PC-3 (cell line): ENCODE measurements around the gene AMD1. TPM values are rescaled to one million over a fixed set of nuclear protein-coding genes. Genes with fewer than 3 reads are reported as not detected.

Experiments
- ATAC-seq: fragments of 200-7000 bp; cut with Tn5 transposase; 2 replicates; pipeline ENCODE4 v1.9.1; 2020; ENCODE audit warnings: mild to moderate bottlenecking, moderate library complexity
- BruUV-seq: library from RNA; stranded (reverse); fragments of 400-500 nt; replicated peaks from 2 replicates; lab custom pipeline; 2021; lab: Mats Ljungman, UMichigan
- CTCF ChIA-PET: fragments of 300-600 bp; sonication (Branson Sonifier 250); formaldehyde crosslinking; loops from one replicate; lab custom pipeline; 2022; ENCODE audit warnings: antibody characterized with exemption; lab: Charles Lee
- POLR2A ChIA-PET: fragments of 300-600 bp; sonication (Branson Sonifier 250); formaldehyde crosslinking; loops from one replicate; lab custom pipeline; 2022; ENCODE audit warnings: antibody characterized with exemption; ENCODE audit not compliant: unreplicated experiment; lab: Charles Lee
- DNase-seq: peaks from one replicate; pipeline ENCODE4 v3.0.0-alpha.2; 2015
- H2AFZ ChIP-seq: fragments of 300-600 bp; sonication (generic); 2 replicates; pipeline ENCODE4 v1.6.0; 2016; ENCODE audit warnings: antibody characterized with exemption, low read length
- H3F3A ChIP-seq: fragments of 300-600 bp; sonication (generic); one replicate; pipeline ENCODE4 v1.6.0; 2017; ENCODE audit warnings: antibody characterized with exemption, low read length, control low read depth, mild to moderate bottlenecking; ENCODE audit not compliant: unreplicated experiment
- H3K27ac ChIP-seq: fragments of 300-600 bp; sonication (generic); 2 replicates; pipeline ENCODE4 v1.5.1; 2016; ENCODE audit warnings: mild to moderate bottlenecking, low read length
- H3K27me3 ChIP-seq: fragments of 300-600 bp; sonication (generic); 2 replicates; pipeline ENCODE4 v1.6.1; 2016; ENCODE audit warnings: low read length, mixed read lengths
- H3K36me3 ChIP-seq: fragments of 300-600 bp; sonication (generic); 2 replicates; pipeline ENCODE4 v1.6.1; 2016; ENCODE audit warnings: low read depth, mixed run types, low read length, mixed read lengths
- H3K4me1 ChIP-seq: fragments of 300-600 bp; sonication (generic); 2 replicates; pipeline ENCODE4 v1.5.1; 2016; ENCODE audit warnings: low read length; ENCODE audit not compliant: insufficient read depth
- H3K4me2 ChIP-seq: fragments of 300-600 bp; sonication (generic); 2 replicates; pipeline ENCODE4 v1.6.0; 2016; ENCODE audit warnings: low read length
- H3K4me3 ChIP-seq: fragments of 300-600 bp; sonication (generic); 2 replicates; pipeline ENCODE4 v1.5.1; 2016; ENCODE audit warnings: mild to moderate bottlenecking, low read length, mixed read lengths
- H3K79me2 ChIP-seq: fragments of 300-600 bp; sonication (generic); 2 replicates; pipeline ENCODE4 v1.6.1; 2017; ENCODE audit warnings: low read length, mixed read lengths
- H3K9ac ChIP-seq: fragments of 300-600 bp; sonication (generic); 2 replicates; pipeline ENCODE4 v1.6.0; 2016; ENCODE audit warnings: mild to moderate bottlenecking, low read length
- H3K9me2 ChIP-seq: fragments of 300-600 bp; sonication (generic); replicated peaks from 2 replicates; pipeline ENCODE4 v1.6.1; 2016; ENCODE audit warnings: mixed run types, low read length, mixed read lengths
- H3K9me3 ChIP-seq: fragments of 300-600 bp; sonication (generic); 2 replicates; pipeline ENCODE4 v1.6.1; 2016; ENCODE audit warnings: low read length, mixed read lengths
- H4K20me1 ChIP-seq: fragments of 300-600 bp; sonication (generic); 2 replicates; pipeline ENCODE4 v1.6.1; 2016; ENCODE audit warnings: low read length, mixed read lengths
- CTCF ChIP-seq: fragments of 300-600 bp; sonication (generic); conservative IDR thresholded peaks from 2 replicates; pipeline ENCODE4 v1.5.1; 2017; ENCODE audit warnings: antibody characterized with exemption, low read depth, mild to moderate bottlenecking, low read length
- EZH2 ChIP-seq: fragments of 300-600 bp; sonication (generic); IDR thresholded peaks from one replicate; pipeline ENCODE4 v1.6.1; 2017; ENCODE audit warnings: antibody characterized with exemption, mild to moderate bottlenecking, low read length; ENCODE audit not compliant: unreplicated experiment
- EZH2phosphoT487 ChIP-seq: fragments of 300-600 bp; sonication (generic); IDR thresholded peaks from 2 replicates; pipeline ENCODE4 v1.6.1; 2018; ENCODE audit warnings: mild to moderate bottlenecking, antibody characterized with exemption, low read length, borderline replicate concordance
- intact Hi-C: fragments of 100-400 bp; cut with micrococcal nuclease; formaldehyde crosslinking; loops from 2 replicates; pipeline ENCODE4 v1.9.0; 2023
- total RNA-seq: library from RNA; depleted of rRNA; stranded (reverse); fragments of >200 nt; gene quantifications from 2 replicates; pipeline ENCODE4 v1.2.3, GENCODE V29; 2014

AMD1 gene
- total RNA-seq, 1 experiment from 2014 or later: 72.5 TPM

GRCh38 chr6:110876170-110876773, 1.7 kb downstream of the AMD1 start:
- Histone ChIP-seq H3K9ac (peak overlapping the region; percentile 97), H3K9me3 (no peaks in the 10 kb centered on the region), H3K79me2 (peaks cover 80% of the 10 kb centered on the region), H3K9me2 (no peaks in the 10 kb centered on the region), H2AFZ (no peak overlapping the region), H3K4me3 (peak overlapping the region; percentile 96), H3K27ac (peak overlapping the region; percentile 60), H3F3A (no peaks in the 10 kb centered on the region), H3K27me3 (no peaks in the 10 kb centered on the region), H3K36me3 (no peaks in the 10 kb centered on the region; the same call in none of the 2 replicates), H4K20me1 (peaks cover 58% of the 10 kb centered on the region), H3K4me1 (peaks cover 23% of the 10 kb centered on the region), H3K4me2 (peak overlapping the region; percentile 97)
- ATAC-seq: peak; percentile 61
- TF ChIP-seq EZH2 (no peak), EZH2phosphoT487 (no peak), CTCF (no peak)
- BruUV-seq: no TSS peak
- DNase-seq: peak; percentile 77
- intact Hi-C loops: no loop called here
- POLR2A ChIA-PET: interaction anchor here (0.6 to 1.0 kb wide), 7 partner anchors 13 to 417 kb away, joined by 3 to 5 read pairs (median 4); partner anchors contain the start of gene CDK19
- CTCF ChIA-PET: interaction anchor here (0.5 to 1.3 kb wide), 4 partner anchors 61 to 358 kb away, joined by 4 to 18 read pairs (median 6); partner anchors contain the start of gene CDK19

- BruUV-seq: TSS peak; percentile 14
- POLR2A ChIA-PET: interaction anchor here (0.6 to 1.0 kb wide), 5 partner anchors 14 to 350 kb away, joined by 3 to 5 read pairs (median 4); partner anchors contain the start of gene CDK19
- CTCF ChIA-PET: interaction anchor here (0.5 to 1.3 kb wide), 3 partner anchors 62 to 359 kb away, joined by 4 to 7 read pairs (median 6); partner anchors contain the start of gene CDK19
Observed at GRCh38 chr6:110876806-110877564, 2.4 kb downstream of the AMD1 start.

More at GRCh38 chr6:110876806-110877564, 2.4 kb downstream of the AMD1 start:
- intact Hi-C loops: loop anchor here (1.0 kb wide), 1 partner anchor 62 kb away; the partner anchor contains the start of gene CDK19
- peaks cover 65% of the 10 kb centered on the region for H4K20me1 ChIP-seq
- peak overlapping the region; percentile 60; the same call in 1 of the 2 replicates for H3K27ac ChIP-seq
- TF ChIP-seq EZH2phosphoT487: no peak
- no peak for TF ChIP-seq CTCF
- TF ChIP-seq EZH2: no peak
- peaks cover 87% of the 10 kb centered on the region for H3K79me2 ChIP-seq
- DNase-seq (no peak), ATAC-seq (no peak)
- H3K27me3 ChIP-seq: no peaks in the 10 kb centered on the region
- H3K4me1 ChIP-seq: peaks cover 30% of the 10 kb centered on the region
- no peaks in the 10 kb centered on the region for H3K9me3 ChIP-seq
- no peaks in the 10 kb centered on the region for H3K9me2 ChIP-seq
- peak overlapping the region; percentile 96 for H3K4me3 ChIP-seq
- no peak overlapping the region for H2AFZ ChIP-seq
- peak overlapping the region; percentile 97 for H3K9ac ChIP-seq
- peak overlapping the region; percentile 97 for H3K4me2 ChIP-seq
- H3K36me3 ChIP-seq: no peaks in the 10 kb centered on the region; the same call in none of the 2 replicates
- H3F3A ChIP-seq: no peaks in the 10 kb centered on the region
